ENCODE data around the gene TP53I3.
"Not testable (repeated sequence)": the region's sequence is repeated elsewhere in the genome, so short reads cannot be mapped to it uniquely, and the experiment has no call there.

Gene TP53I3

DNA sequence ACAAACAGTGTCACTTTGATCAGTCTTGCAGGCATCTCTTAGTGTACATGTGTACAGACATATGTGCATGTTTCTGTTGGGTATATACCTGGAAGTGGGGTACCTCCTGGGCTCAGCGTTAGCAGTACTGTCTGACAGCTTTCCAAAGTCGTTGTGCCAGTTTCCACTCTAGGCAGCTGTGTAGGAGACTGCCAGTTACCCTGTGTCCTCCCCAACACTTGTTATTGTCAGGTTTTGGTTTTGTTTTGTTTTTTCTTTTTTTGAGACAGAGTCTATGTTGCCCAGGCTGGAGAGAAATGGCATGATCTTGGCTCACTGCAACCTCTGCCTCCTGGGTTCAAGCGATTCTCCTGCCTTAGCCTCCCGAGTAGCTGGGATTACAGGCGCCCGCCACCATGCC is 28.9 kb downstream of the TP53I3 start:
- no peak for DNase-seq

DNA sequence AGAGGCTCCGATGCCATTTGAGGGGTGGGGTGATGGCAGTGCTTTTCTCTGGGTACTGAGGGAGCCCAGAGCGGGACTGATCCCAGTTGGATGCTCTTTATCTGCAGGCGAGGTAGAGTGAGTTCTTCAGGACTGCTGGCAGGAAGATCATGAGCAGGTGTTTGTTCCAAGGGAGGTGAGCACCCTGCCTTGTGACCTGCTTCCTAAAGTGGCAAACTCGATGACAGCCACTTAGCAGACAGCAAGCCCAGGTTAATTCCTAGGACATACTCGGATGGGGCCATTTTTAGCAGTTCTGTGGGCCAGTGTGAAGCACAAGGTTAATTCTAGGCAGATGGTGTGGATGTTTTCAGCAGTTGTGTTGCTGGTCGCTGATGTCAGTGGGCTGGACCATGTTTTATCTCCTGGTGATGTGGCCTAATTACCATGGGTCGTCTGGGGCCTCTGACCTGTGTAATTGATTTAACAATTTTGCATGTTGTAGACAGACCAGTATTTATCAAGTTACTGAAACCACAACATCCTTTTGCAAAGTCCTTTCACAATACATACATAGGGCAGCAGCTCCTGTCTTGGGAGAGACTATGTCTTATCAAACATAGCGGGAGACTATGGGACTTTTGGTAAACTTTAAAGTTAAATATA is 30.1 kb downstream of the TP53I3 start:
- DNase-seq = no peak

DNA sequence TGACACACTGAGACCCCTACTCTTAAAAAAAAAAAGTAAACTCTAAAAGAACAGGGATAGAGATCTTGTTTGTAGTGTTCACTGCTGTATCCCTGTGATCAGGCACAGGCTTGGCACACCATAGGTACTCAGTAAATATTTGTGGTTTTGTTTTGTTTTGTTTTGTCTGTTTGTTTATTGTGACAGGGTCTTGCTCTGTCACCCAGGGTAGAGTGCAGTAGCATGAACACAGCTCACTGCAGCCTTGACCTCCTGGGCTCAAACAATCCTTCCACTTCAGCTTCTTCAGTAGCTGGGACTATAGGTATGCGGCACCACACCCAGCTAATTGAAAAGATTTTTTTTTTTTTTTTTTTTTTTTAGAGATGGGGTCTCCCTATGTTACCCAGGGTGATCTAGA is 31.7 kb downstream of the TP53I3 start:
- DNase-seq = no peak

DNA sequence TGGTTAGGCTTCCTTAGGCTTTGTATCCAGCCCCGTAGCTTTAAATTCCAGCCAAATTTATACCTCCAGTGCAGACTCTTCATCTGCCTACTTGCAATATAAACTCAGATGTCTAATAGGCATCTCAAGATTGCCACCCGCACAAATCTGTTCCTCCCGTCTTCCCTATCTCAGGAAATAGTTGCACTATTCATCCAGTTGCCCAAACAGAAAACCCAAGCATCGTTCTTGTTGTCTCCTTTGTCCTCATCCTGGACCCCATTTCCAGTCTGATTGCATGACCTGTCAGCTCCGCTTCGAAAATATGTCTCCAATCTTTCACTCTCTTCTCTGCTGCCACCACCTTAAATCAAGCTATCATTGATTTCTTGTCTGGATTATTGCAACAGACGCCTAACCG is 32.8 kb downstream of the TP53I3 start:
- DNase-seq = peak in 2 of 58 donors; percentile 2 to 15

DNA sequence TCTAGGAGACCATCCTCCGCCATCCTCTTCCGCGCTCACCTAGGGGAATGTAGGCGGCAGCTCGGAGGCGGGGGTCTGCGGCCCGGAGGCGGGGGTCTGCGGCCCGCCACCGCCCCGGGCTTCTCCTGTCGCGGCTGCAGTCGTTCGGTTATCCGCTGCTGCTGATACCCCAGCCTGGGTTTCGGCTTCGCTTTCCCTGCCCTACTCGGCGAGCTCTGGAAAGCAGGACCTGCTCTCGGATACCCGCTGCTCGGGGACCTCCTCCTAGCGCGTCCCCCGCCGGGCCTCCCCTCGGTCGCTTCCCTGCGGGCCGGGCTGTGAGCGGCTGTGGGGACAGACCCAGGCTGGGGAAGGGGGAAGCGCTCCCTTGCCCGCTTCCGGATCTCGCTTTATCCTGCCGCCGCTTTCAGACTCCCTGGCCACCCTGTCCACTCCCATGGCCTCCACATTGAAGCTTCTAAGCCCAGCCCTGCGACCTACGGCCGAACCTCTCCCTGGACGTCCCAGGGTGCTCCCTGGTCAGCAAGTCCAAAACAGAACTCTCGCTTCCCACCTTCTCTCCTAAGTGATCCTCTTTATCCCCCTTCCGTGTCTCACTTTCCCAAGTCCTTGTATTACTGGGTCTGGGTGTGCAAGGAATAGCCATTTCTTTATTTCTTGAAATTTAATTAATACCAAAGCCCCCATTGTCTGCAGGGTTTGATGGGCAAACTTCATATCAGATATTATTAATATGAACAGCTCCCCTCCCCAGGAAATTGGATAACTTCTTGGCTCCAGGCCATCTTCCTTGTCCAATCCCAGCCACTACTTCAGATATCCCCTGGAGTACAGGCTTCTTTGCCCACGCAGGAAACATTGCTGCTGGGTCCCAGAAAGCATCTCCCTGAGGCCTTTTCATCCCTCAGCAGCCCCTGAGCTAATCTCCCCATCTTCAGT is 34.3 kb downstream of the TP53I3 start:
- DNase-seq = peak in 32 of 58 donors; percentile 4 to 69 (median 19)

DNA sequence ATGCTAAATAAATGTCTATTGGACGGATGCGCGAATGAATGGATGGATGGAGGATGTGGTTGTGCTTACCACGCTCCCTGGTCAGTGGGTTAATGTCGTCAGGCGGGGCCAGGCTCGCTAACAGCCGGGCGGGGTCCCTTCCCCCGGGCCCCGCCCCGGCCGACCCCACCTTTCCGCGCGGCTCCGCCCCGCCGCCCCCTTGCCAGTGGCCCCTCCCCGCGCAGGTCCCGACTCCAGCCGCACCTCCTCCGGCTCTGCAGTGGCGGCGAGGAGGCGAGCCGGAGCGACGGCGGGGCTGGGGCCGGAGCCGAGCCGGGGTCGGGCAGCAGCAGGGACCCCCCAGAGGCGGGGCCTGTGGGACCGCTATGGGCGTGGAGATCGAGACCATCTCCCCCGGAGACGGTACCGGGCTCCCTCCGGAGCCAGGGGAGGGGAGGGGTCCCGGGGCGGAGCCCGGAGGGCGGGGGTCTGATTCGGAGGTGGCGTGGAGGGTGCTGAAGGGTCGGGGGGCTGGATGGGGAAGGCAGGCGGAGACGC is 35.1 kb downstream of the TP53I3 start, which contains the start of gene FKBP1B:
TSS of gene FKBP1B (plus strand) at position 257 of the 537 bp plus-strand sequence. CDS start at position 366, 109 bp downstream.
- peak in 32 of 58 donors; percentile 2 to 69 (median 32) for DNase-seq

DNA sequence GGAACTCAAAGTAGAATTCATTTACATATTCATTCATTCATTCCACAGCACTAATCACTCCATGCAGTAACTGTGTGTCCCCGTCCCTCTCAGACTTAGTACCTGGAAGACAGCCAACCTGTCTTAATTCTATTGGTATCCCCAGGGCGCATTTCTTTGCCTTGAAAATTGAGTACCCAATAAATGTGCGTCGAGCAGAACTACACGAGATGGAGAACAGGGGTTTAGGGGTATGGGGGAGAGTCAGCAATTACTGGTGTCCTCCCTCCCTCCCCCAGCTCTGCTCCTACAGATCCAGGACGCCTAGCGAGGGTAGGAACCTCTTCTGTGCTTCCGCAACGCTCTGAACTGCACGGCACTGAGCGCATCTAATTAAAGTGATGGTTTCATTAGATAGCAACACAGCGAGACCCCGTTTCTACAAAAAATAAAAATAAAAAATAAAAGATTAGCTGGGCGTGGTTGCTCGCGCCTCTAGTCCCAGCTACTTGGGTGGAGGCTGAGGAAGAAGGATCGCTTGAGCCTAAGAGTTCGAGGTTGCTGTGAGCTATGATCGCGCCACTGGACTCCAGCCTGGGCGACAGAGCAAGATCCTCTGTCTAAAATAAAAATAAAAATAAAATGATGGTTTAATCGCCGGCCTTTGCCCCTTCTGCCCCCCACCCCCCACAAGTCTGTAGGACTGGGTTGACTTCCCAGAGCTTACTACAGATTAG is 35.7 kb downstream of the TP53I3 start:
- DNase-seq = no peak

DNA sequence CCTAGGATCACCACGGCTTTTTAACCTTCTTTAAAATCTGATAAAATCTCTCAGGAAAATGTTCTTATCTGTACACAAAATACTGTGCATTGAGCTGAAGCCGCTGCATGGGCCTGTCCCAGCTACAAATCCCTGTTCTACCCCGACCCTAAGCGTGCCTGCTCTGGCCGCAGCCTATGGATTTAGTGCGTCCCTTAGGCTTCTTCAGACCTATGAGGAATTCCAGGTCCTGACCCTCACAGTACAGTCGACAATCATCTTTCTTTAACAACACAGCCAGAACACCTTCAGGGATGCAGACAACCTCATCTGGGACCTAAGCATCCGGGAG is 37.0 kb downstream of the TP53I3 start:
- no peak for DNase-seq

DNA sequence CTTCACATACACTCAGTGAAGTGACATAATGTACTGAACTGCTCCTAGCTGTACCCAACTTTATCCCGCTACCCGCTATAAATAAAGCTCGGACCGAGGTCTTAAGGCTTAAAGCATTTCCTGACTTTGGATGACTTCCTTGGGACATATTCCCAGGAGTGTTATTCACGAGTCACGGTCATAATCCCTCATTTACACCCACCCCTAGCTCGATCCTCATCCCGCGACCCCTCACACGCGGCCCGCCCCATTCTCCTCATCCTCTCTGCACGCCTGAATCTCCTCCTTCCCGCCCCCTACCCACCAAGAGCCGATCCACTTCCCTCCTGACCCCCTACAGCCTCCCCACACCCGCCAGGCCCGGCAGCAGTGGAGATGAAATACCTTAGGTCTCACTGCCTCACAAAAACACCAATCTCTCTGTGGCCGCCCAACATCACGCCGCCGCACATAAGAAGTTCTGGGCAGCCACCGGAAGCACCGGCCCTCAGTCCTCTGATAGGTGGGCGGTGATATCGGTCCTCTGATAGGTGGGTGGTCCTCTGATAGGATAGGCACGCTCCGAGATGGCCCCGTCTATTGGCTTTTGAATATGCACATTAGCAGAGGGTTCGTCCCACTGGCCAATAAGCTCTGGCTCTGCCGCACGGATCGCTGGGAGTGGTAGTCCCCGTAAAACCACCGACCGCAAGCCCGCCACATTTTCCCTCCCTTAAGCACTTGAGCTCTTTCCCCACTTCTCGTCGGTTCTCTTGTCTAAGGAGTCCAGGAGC is 37.5 kb downstream of the TP53I3 start, which contains the start of gene WDCP:
TSS of gene WDCP (minus strand) at position 462 of the 773 bp plus-strand sequence. CDS start 7,897 bp downstream, outside the sequence.
- peak; percentile 55 to 99 (median 95) for DNase-seq

DNA sequence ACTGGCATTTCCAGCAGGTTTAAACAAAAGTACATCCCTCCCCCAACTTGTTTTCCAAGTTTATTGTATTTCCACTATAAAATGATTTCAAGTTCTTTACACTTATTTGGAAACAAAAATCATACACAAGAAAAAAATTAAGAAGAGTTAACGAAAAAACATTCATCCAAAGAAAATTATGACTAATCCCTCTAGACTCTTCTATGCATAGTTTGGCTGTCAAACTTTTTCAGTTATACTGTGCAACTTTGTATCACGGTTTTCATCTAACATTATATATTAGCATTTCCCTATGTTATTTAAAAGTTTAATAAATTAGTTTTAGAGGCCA is 38.1 kb downstream of the TP53I3 start:
- DNase-seq = no peak

DNA sequence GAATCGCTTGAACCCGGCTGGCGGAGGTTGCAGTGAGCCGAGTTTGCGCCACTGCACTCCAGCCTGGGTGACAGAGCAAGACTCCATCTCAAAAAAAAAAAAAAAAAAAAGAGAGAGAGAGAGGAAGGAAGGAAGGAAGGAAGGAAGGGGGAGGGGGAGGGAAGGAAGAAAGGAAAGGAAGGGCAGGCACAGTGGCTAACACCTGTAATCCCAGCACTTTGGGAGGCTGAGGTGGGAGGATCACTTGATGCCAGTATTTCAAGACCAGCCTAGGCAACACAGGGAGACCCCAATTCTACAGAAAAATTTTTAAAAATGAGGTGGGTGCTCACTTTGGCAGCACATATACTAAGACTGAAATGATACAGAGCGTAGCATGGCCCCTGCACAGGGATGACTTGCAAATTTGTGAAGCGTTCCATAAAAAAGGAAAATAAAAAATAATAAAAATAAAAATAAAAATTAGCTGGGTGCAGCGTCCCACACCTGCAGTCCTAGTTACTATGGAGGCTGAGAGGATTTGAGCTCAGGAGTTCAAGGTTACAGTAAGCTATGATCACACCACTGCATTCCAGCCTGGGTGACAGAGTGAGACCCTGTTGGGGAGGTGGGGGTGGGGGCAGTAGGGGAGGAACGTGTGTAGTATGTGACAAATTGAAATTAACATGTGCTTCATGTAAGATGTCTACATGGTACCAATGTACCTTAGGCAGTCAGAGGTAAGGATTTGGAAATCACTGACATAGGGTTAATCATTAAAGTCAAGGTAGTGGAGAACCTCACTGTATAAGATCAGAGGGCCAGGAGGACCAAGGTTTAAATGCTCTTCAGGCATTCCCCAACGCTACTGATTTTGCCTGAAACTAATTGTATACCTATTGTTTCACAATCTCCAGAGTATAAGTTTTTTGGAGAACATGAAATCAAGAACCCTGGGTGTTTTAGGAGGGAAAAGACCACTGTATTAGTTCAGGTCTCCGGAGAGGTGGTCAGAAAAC is 38.8 kb downstream of the TP53I3 start:
- no peak for DNase-seq

DNA sequence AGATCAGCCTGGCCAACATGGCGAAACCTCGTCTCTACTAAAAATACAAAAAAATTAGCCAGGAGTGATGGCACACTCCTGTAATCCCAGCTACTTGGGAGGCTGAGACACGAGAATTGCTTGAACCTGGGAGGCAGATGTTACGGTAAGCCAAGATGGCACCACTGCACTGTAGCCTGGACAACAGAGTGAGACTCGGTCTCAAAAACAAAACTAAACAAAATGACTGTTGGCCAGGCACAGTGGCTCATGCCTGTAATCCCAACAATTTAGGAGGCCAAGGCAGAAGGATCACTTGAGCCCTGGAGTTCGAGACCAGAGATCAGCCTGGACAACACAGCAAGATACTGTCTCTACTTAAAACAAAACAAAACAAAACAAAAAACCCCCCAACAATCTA is 41.5 kb downstream of the TP53I3 start:
- DNase-seq = not testable (repeated sequence)

DNA sequence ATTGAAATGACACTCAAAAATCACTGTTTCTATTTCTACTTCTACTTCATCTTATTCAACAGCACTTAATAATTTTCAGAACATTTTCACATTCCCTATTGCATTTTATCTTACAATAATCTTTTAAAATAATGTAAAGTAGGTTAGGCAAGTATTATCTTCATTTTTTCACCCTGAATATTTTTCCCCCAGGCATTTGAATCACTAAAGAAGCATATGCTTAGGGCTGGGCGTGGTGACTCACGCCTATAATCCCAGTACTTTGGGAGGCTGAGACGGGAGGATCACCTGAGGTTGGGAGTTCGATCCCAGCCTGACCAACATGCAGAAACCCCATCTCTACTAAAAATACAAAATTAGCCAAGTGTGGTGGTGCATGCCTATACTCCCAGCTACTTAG is 44.1 kb downstream of the TP53I3 start:
- no peak for DNase-seq

DNA sequence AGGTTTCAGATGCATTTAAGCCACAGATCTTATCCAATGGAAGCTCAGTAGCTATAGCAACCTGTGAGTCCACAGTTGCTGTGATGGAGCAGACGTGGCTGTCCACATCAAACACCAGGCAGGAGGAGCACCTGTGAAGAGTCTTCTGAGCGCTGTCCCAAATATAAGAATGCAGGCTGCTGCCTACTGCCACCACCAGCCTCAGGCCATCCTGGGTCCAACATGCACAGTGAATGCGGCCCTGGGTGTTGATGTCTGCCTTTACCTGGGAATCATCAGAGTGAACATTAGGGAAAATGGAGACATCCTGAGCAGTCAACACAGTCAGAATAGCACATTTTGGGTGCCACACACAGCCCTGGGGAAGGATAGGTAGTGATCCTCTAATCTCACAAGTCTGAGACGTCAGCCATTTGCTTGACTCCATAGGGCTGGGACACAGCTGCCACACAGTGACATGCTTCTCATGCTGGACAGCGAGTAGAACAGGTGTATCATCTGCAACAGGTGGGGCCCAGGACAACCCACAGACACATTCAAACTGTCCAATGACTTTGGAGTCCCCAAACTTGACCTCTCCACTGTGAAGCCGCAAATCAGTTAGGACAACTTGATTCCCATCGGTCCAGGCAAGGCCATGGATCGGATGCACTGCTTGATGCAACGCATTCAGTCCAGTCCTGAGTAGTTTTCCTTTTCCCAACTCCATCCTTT is 45.7 kb downstream of the TP53I3 start:
- no peak for DNase-seq
